HG03045 (cell line): ENCODE measurements around the gene TLN1.

Source experiments
- ATAC-seq: cut with Tn5 transposase; IDR thresholded peaks from one replicate; pipeline ENCODE4 v1.9.1; 2021; ENCODE audit warnings: mild to moderate bottlenecking, moderate library complexity; ENCODE audit not compliant: unreplicated experiment

TLN1 gene

DNA sequence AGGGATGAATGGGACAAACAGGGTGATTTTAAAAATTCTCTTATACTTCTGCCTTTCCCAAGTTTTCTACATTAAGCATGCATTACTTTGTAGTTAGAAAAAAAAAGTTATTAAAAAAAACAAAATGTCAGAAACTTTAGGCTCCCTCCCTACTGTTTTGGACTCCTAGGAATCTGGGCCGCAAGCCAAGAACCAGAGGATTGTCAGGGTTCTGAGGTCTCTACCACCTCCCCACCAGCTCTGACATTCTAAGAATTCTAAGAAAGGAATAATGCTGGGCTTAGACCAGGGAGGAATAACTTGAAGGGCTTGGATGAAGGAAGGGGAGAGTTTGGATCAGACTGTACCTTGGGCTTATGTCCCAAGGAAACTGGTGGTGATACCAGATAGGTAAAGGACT, 66.0 kb downstream of the TLN1 start:
- no peak for ATAC-seq

- ATAC-seq = no peak
These were observed 66.5 kb downstream of the TLN1 start for GRCh38 chr9:35665471-35665818.

DNA sequence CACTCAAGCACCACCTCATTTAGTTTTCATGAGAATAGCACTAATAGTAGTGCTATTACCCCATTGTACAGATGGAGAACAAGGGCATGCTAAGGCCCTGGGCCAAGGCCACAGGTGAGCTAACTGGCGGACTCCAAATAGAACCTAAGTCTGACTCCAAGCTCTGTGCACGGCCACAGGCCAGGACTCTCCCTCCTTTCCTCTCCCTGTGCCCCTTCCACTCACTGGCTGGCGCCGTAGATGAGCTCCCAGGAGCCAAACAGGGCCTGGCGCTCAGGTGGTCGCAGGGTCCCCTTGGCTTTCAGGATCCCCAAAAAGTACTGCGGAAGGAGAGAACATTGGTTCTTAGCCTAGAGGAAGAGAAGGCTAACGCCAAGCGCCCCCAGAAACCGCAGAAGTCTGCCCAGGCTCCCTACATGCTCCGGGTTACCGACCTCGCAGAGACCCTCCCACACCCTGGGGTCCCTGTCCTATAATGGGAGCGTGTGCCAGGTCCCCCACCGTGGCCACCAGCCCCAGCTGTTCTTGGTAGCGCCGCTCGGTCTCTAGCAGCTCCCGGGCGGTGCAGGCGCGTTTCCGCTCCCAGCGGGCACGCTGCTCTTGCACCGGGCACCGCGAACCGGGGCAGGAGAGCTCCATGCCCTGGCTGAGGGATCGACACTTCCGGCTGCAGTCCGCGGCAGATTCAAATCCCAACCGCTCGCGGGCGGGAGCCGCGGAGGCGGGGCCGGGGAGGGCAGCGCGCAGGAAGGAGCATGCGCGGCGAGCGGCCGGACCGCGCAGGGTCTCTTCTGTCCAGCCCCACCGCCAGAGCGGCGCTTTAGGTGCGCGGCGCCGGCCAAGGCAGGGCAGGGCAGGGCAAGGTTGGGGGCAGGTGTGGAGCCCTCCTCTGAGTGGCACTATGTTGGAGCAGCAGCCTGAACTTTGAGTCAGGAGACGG, 67.2 kb downstream of the TLN1 start, which contains the start of gene ARHGEF39:
TSS of gene ARHGEF39 (minus strand) at position 665 of the 940 bp plus-strand sequence. CDS start at position 639, 26 bp downstream.
- ATAC-seq = peak; percentile 76

GRCh38 chr9:35662437-35662836, 69.6 kb downstream of the TLN1 start:
- ATAC-seq = no peak

GRCh38 chr9:35661756-35662350, 70.1 kb downstream of the TLN1 start:
- no peak for ATAC-seq

GRCh38 chr9:35660966-35661415, 71.0 kb downstream of the TLN1 start:
- ATAC-seq = no peak

- no peak for ATAC-seq
These were observed 72.7 kb downstream of the TLN1 start for GRCh38 chr9:35659340-35659739.

DNA sequence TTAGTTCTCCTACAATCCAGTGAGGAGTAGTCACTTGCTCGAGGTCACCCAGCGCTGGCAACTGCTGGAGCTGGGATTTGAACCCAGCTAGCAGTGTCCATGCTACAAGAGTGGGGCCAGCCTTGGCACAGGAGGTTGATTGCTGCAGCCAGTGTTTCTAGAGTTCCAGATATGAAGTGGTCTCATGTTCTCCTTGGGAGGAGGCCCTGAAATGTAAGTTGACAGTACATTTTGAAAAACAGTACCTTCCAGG, 73.1 kb downstream of the TLN1 start:
- ATAC-seq = no peak

DNA sequence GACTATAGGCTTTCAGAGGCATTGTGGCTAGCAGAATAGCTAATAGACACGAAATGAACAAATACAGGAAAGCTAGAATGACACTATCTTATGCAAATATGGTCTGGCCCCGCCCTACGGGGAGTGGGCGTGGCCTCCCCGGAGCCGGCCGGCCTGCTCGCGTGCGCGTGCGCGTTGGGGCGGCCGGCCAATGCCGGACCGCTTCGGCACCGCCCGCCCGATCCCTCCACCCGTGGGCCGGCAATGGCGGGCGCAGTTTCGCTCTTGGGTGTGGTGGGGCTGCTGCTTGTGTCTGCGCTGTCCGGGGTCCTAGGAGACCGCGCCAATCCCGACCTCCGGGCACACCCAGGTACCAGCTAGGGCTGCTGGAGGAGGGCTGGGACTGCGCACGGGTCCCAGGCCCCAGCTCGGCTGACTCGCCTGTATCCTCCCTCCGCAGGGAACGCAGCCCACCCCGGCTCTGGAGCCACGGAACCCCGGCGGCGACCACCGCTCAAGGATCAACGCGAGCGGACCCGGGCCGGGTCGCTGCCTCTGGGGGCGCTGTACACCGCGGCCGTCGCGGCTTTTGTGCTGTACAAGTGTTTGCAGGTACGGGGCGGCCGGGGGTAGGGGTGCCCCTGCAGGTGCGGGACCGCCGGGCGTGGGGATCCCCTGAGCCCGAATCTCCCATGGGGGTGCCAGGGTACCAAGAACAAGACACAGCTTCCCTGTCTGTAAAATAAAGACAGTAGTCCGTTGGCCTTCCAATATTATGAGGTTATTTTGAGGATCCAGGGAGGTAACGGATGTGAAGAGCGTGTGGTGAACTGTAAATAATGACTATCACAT, 73.6 kb downstream of the TLN1 start, which contains the start of gene CCDC107:
TSS of gene CCDC107 (plus strand) at position 156 of the 831 bp plus-strand sequence. CDS start at position 244, 88 bp downstream.
- peak; percentile 71 for ATAC-seq

- peak; percentile 85 for ATAC-seq
These were observed 74.4 kb downstream of the TLN1 start, which contains the start of gene RMRP for GRCh38 chr9:35657546-35658136. Gene RMRP, minus strand, starts transcription at chr9:35658019.

DNA sequence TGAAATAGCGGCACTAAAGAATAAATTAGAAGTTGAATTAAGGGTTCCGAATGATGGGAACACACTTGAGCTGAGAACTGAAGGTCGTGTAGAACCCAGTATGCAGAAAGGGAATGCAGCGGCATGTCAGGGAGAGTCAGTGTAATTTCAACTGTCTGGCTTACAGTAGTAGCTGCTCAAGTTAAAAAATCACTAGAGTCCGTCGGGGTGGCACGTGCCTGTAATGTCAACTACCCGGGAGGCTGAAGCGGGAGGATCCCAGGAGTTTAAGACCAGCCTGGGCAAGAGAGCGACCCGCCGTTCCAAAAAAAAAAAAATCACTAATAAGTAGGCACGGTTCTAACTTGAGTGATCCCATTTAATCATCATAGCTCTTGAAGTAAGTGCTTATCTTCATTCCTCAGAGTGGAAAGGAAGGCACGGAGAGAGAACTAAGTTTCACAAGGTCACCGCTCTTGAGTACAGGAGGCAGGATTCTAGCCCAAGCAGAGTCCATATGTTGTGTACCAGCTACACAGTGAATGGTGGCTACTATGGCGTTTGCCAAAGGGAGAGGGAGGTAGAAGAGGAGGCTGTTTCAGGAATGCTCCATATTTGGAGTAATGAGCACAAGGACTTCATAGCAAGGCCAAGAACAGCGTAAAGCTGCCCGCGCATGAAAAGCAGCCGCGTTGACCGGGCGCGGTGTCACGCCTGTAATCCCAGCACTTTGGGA, 75.0 kb downstream of the TLN1 start:
- no peak for ATAC-seq

- no peak for ATAC-seq
These were observed 75.6 kb downstream of the TLN1 start for GRCh38 chr9:35656348-35656747.

DNA sequence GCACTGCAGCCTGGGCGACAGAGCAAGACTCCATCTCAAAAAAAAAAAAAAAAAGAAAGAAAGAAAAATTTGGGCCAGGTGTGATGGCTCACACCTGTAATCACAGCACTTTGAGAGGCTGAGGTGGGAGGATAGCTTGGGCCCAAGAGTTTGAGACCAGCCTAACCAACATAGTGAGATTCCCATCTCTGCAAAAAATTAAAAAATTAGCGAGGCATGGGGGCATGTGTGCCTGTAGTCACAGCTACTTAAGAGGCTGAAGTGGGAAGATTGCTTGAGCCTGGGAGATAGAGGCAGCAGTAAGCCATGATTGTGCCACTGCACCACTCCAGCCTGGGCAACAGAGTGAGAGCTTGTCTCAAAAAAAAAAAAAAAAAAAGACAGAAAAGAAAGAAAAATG, 78.4 kb downstream of the TLN1 start:
- no peak for ATAC-seq

DNA sequence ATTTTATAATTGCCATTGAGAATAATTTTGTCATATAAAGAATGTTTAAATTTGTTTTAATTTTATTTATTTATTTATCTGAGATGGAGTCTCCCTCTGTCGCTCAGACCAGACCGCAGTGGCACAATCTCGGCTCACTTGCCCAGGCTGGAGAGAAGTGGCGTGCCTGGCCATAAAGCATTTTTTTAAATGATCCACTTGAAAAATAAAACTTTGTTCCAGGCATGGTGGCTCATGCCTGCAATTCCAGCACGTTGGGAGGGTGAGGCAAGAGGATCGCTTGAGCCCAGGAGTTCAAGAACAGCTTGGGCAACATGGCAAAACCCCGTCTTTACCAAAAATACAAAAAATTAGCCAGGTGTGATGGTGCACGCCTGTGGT, 79.2 kb downstream of the TLN1 start:
- ATAC-seq = no peak

DNA sequence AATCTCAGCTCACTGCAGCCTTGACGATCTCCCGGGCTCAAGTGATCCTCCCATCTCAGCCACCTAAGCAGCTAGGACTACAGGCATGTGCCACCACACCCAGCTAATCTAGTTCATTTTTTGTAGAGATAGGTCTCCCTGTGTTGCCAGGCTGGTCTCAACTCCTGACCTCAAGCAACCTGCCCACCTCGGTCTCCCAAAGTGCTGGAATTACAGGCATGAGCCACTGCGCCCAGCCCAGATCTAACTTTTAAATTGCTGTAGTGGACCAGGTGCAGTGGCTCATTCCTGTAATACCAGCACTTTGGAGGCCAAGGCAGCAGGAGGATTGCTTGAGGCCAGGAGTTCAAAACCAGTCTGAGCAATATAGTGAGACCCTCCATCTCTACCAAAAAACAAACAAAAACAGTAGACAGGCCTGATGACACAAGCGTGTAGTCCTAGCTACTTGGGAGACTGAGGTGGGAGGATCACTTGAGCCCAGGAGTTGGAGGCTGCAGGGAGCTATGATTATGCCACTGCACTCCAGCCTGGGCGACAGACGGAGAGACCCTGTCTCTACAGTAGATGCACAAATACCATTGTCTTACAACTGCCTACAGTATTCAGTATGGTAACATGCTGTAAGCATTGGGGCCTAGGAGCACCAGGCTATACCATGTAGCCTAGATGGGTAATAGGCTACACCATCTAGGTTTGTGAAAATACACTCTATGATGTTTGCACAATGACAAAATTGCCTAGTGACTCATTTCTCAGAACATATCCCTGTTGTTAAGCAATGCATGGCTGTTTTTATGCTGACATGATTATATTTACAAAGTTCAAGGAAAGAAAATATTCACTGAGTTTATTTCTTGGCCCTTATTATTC, 79.8 kb downstream of the TLN1 start:
- no peak for ATAC-seq

DNA sequence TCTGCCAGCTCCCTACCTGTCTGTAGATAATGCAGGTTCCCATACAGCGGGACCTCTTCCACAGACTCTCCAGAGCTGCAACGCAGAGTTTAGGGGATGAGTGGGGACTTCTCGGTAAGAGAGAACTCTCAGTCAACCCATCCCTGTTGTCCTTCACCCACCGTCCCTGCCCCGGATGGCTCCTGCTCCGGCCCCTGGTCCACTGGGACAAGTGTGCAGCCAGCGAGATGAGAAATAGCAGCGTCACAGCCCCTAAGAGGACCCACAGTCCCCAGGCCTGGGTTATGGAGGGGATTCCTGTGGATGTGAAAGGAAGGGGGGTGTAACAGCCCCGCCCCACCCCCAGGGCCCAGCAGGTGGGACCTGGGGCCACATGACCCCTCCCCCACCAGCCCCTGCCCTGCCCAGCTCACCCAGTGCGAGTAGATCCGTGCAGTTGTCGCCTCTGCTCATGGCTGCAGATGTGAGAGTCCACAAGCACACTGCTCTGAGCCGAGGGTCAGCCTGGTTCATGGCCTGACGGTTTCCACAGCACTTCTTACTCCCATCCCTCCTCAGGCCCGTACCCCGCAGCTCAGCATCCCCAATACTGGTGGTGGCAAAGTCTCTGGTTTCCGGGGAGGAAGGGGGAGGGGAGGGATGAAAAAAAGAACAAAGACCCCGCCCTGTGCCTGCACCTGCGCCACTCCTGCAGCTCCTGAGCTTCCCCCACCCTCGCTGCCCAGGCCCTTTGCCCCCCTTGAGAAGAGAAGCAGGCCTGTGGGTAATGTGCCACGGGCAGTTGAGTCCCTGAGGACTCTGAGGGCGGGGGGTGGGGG, 81.4 kb downstream of the TLN1 start, which contains the start of gene SIT1:
TSS of gene SIT1 (minus strand) at position 591 of the 818 bp plus-strand sequence. CDS start at position 513, 78 bp downstream.
- no peak for ATAC-seq

DNA sequence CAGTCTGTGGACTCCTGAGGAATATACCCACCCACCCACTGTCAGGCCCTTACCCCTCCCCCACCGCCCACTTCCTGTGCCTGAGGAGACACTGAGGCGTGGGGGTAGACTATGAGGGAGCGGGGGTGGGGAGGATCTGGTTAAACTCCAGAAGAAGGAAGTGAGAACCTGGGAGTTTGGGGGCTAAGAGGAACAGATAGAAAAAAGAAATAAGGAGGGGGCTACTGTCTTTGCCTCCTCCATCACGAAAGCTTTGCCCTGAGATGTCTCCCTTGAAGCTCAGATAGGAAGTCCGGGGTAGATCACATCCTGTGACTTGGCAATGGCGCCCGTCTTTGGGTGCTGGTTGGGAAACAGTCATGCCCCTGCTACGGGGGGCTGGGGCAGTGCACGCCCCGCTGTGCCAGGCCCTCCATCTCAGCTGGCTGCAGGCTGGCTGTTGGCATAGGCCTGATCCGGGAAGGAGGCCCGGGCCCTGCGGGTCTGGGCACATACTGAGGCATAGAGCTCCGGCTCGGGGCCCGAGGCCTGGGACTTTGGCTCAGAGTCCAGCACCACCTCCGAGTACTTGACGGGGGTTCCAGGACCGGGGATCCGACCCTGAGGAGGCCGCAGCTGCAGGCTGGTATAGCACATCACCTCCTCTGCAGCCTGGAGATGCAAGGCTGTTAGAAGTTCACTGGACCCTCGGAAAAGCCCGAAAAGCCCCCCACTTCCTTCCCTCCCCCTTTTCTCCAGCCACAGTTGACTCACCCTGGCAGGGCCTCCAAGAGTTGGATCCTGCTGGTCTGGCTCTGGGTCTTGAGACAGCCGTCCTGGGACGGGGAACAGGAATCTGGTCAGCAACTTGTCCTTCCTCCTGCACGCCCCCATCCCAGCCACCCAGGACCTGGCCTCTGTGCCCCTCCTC, 82.3 kb downstream of the TLN1 start:
- ATAC-seq = no peak
